Adrenal gland (tissue), 5 donors: ENCODE data around the gene S100A10.

Experiments
- CTCF ChIP-seq, 6 experiments: fragments of 450-650 bp in 4 of 6; fragments of 200-600 bp in 2 of 6; sonication (generic) in 1 of 6; IDR thresholded peaks; 1 replicate in 5 of 6; 2 replicates in 1 of 6; pipeline versions ENCODE4 v1.5.1 to v1.8.0; 2016 to 2021; ENCODE audit warnings: antibody characterized with exemption in 6 of 6, mild to moderate bottlenecking in 2 of 6, moderate library complexity in 1 of 6
- POLR2A ChIP-seq, 2 donors: fragments of 450-650 bp; IDR thresholded peaks; one replicate each; pipeline ENCODE4 v1.6.1; 2017; ENCODE audit warnings: antibody characterized with exemption in 2 of 2, mild to moderate bottlenecking in 2 of 2, moderate library complexity in 1 of 2
- donor health status: DM: no; HTN: no; CAD: no.

DNA sequence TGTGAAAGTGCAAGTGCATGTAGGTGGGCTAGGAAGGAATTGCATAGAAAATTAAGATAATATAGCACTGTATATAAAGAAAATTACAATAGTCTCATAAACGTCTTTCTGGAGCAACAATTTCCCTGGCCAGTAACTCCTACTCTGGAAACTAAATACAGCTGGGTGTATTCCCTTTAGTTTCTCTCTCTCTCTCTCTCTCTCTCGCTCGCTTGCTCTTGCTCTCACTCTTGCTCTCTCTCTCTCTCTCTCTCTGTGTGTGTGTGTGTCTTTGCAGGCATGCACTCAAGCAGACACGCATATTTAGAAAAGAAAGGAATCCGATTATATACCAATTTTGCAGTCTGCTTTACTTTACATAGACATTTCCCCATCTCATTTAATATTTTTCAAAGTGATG is 14.7 kb downstream of the S100A10 start:
- no peak for TF ChIP-seq CTCF (IDR thresholded peaks at IDR 0.05)
- TF ChIP-seq POLR2A (IDR thresholded peaks at IDR 0.05), result no peak
